ENCODE data around the gene LALBA. TPM values are rescaled to one million over a fixed set of nuclear protein-coding genes. Genes with fewer than 3 reads are reported as not detected.

Gene LALBA
- total and polyA plus RNA-seq, 4 donors: not detected

DNA sequence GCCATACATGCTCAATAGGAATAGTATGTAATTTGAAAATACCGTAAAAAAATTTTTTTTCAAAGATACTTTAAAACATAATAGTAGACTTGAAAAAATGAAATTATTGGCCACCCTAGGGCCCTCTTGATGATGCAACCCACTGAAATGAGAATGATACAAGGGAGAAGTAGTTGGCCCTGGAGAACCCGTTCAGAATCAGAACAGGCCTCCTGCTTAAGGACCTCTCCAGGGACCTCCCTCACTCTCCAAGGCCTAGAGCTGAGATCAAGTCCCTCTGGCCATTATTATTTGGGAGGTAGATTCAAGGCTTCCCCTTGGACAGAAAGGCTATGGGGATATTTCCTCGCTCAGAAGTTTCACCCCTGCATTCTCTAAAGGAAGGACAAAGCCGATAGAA, 11.9 kb downstream of the LALBA start:
- 87% methylated on average over 4 of the region's 4 CpGs for WGBS
- H3K36me3 ChIP-seq (ENCODE audit: control insufficient read depth in 4 of 4, insufficient read depth in 3 of 4, low read depth in 1 of 4, low read length in 3 of 4): no peaks in the 10 kb centered on the region
- no peak for TF ChIP-seq HNF4G (IDR thresholded peaks at IDR 0.05)
- TF ChIP-seq ZBTB33 (IDR thresholded peaks at IDR 0.05): no peak
- no peak for TF ChIP-seq CTCF (IDR thresholded peaks at IDR 0.05; ENCODE audit: low read depth, low read length, missing input control)
- TF ChIP-seq ATF3 (IDR thresholded peaks at IDR 0.05): no peak
- no peak for TF ChIP-seq RAD21 (IDR thresholded peaks at IDR 0.05)
- no peak for TF ChIP-seq FOXA2 (IDR thresholded peaks at IDR 0.05)
- no peak for TF ChIP-seq JUND (IDR thresholded peaks at IDR 0.05)
- TF ChIP-seq, protein P1, sequence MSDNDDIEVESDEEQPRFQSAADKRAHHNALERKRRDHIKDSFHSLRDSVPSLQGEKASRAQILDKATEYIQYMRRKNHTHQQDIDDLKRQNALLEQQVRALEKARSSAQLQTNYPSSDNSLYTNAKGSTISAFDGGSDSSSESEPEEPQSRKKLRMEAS (IDR thresholded peaks at IDR 0.05): no peak
- no peak for TF ChIP-seq YY1 (IDR thresholded peaks at IDR 0.05)

GRCh38 chr12:48556631-48557030, 13.2 kb downstream of the LALBA start:
- WGBS: 71% methylated on average over 6 of the region's 6 CpGs

More for the DNA sequence above, 11.9 kb downstream of the LALBA start:
- H3K4me3 ChIP-seq (ENCODE audit: low read depth in 1 of 3, low read length in 3 of 3): no peak overlapping the region
- H3K9ac ChIP-seq (ENCODE audit: low read depth in 1 of 2, low read length in 2 of 2): no peak overlapping the region
- no peaks in the 10 kb centered on the region for H3K4me1 ChIP-seq (ENCODE audit: control insufficient read depth in 4 of 4, insufficient read depth in 4 of 4, low read length in 3 of 4)
- no peak overlapping the region for H3K27ac ChIP-seq (ENCODE audit: low read depth in 1 of 2, low read length in 2 of 2)
- no peak for DNase-seq (ENCODE audit: low spot score)
- no peaks in the 10 kb centered on the region for H3K27me3 ChIP-seq (ENCODE audit: control insufficient read depth in 4 of 4, insufficient read depth in 4 of 4, low read length in 3 of 4)
- no peaks in the 10 kb centered on the region for H3K9me3 ChIP-seq (ENCODE audit: control insufficient read depth in 4 of 4, low read length in 3 of 4)

More at GRCh38 chr12:48556631-48557030, 13.2 kb downstream of the LALBA start:
- Histone ChIP-seq H3K27me3 (ENCODE audit: control insufficient read depth in 4 of 4, insufficient read depth in 4 of 4, low read length in 3 of 4) (no peaks in the 10 kb centered on the region), H3K9ac (ENCODE audit: low read depth in 1 of 2, low read length in 2 of 2) (no peak overlapping the region), H3K9me3 (ENCODE audit: control insufficient read depth in 4 of 4, low read length in 3 of 4) (no peaks in the 10 kb centered on the region), H3K36me3 (ENCODE audit: control insufficient read depth in 4 of 4, insufficient read depth in 3 of 4, low read depth in 1 of 4, low read length in 3 of 4) (no peaks in the 10 kb centered on the region), H3K4me3 (ENCODE audit: low read depth in 1 of 3, low read length in 3 of 3) (no peak overlapping the region), H3K4me1 (ENCODE audit: control insufficient read depth in 4 of 4, insufficient read depth in 4 of 4, low read length in 3 of 4) (no peaks in the 10 kb centered on the region), H3K27ac (ENCODE audit: low read depth in 1 of 2, low read length in 2 of 2) (no peak overlapping the region)
- TF ChIP-seq FOXA2 (IDR thresholded peaks at IDR 0.05): no peak
- no peak for TF ChIP-seq REST (IDR thresholded peaks at IDR 0.05)
- TF ChIP-seq ATF3 (IDR thresholded peaks at IDR 0.05): no peak
- TF ChIP-seq JUND (IDR thresholded peaks at IDR 0.05): no peak
- no peak for TF ChIP-seq NR2F2 (IDR thresholded peaks at IDR 0.05)
- TF ChIP-seq RXRA (IDR thresholded peaks at IDR 0.05): no peak
- TF ChIP-seq HNF4G (IDR thresholded peaks at IDR 0.05): no peak
- TF ChIP-seq FOXA1 (IDR thresholded peaks at IDR 0.05): no peak
- no peak for TF ChIP-seq TAF1 (conservative IDR thresholded peaks at IDR 0.05)
- no peak for TF ChIP-seq RAD21 (IDR thresholded peaks at IDR 0.05)
- no peak for TF ChIP-seq HNF4A (conservative IDR thresholded peaks at IDR 0.05)
- TF ChIP-seq SP1 (IDR thresholded peaks at IDR 0.05): no peak
- TF ChIP-seq GABPA (IDR thresholded peaks at IDR 0.05 in 1 of 2, conservative IDR thresholded peaks at IDR 0.05 in 1 of 2): no peak
- no peak for TF ChIP-seq ZBTB33 (IDR thresholded peaks at IDR 0.05)
- TF ChIP-seq EGR1 (IDR thresholded peaks at IDR 0.05; ENCODE audit: low read depth in 2 of 2): no peak
- no peak for TF ChIP-seq YY1 (IDR thresholded peaks at IDR 0.05)
- TF ChIP-seq CTCF (IDR thresholded peaks at IDR 0.05; ENCODE audit: low read depth, low read length, missing input control): no peak
- no peak for DNase-seq (ENCODE audit: low spot score)
